Measurements from ENCODE around the gene SMIM27.
"Not testable (repeated sequence)": the region's sequence is repeated elsewhere in the genome, so short reads cannot be mapped to it uniquely, and the experiment has no call there.

The SMIM27 gene

DNA sequence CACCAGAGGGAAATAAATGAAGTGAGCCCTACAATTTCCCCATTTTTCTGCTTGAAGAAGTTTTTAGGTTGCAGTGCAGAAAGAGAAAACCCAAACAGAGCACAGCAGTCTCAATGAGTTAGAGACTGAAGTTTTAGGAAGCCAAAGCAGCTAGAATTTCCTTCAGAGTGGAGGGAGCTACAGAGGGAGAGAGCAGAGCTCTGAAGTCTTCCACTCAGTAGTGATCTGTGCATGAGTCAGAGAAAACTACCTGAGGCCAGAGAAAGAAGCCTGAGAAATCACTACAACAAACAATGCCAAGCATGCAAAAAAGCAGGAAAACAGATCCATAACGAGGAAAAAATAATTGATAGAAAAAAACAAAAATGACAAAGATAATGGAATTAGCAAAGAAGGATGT is 38.8 kb downstream of the SMIM27 start:
- in situ Hi-C loops (cut with HindIII; ENCODE audit: low sequenced_read_pairs): no loop called here

DNA sequence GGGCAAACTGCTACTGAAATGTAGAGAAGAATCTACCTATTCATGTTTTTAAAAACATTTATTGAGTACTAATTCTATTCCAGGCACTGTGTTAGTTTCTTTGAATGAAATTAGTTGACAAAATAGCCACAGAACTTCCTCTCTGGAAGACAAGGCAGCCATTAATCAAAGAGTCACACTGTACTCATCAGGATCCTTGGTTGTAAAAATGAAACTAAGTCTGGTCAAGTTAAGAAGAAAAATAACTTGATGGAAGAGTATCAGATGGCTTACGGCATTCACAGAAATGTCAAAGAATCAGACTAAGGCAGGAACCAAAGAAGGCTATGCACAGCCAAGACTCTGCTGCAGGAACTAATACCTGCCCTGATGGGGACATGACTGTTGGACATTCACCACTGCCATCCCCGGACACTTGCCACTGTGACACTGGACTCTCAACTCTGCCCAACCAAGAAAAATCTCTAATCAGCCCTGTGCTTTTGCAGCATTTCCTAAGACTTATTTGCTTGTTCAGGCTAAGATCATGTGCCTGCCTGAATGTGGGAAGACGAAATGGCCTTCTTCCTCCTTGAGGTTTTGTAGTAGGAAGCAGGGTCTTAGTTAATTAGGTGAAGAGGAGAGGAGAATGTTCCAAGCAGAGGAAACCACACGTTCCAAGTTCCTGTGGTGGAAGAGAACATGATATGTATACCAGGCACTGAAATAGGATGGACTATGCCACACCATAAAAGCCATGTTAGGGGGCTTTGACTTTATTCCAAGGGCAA is 44.2 kb downstream of the SMIM27 start:
- in situ Hi-C loops (cut with HindIII; ENCODE audit: low sequenced_read_pairs): no loop called here

DNA sequence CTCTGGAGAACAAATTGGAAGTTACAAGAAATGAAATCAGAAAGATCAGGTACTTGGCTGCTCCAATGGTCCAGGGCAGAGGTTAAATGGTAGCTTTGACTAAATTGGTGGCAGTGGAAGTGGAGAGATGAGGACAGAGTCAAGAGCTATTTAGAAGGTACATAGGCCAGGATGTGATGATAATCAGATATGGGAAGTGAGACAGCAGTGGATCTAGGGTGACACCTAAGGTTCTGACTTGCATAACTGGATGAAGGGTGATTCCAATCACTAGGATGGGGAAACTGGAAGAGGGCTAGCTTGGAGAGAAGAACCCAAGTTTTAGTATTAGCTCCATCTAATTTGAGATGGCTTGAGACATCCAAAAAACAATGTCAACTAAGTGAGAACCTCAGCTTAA is 44.8 kb downstream of the SMIM27 start:
- in situ Hi-C loops (cut with HindIII; ENCODE audit: low sequenced_read_pairs): no loop called here

DNA sequence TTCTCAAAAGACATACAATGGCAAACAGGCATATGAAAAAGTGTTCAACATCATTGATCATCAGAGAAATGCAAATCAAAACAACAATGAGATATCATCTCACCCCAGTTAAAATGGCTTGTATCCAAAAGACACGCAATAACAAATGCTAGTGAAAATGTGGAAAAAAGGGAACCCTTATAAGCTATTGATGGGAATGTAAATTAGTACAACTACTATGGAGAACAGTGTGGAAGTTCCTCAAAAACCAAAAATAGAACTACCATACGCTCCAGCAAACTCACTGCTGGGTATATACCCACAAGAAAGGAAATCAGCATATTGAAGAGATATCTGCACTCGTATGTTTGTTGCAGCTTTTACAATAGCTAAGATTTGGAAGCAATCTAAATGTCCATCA is 46.9 kb downstream of the SMIM27 start:
- in situ Hi-C loops (cut with HindIII; ENCODE audit: low sequenced_read_pairs): not testable (repeated sequence)

Data from DLD1 (cell line).